ENCODE data around the gene SLC35G6.
"Not testable (repeated sequence)": the region's sequence is repeated elsewhere in the genome, so short reads cannot be mapped to it uniquely, and the experiment has no call there.

SLC35G6 gene

DNA sequence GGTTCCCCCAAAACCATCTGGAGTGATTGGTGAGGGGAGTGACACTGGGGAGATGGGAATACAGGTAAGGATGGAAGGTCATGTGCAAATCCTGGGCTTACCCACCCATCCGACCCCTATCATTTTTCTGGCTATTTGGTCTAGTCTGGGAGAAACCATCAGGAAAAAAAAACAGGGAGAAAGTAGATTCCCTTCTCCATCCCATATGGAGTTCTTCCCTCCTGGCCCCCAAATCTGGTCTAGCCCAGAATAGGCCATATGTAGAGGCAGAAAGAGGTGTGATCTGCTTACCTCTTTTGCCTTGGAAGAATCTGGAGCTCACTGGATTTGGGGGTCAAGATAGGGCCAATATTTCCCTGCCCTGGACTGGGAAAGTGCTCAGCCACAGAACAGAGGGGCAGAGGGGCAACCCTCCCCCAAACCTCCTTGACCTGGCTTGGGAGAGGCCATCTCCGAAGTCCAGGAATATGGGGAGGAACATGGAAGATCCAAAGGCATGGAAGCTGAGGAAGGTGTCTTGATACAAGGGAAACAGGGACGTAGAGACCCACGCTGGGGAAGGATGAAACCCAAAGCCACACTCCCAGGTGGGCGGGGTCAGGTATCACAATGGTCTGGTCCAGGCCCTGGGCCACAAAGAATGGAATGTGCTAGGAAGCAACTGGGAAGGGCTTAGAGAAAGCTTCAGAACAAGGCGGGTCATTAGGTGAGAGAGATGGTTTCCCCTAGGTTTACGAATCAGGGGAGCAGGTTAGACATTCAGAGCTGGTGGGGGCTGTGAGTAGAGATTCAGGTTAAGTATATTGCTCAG, 20.2 kb upstream of the SLC35G6 start:
- DNase-seq: no peak

DNA sequence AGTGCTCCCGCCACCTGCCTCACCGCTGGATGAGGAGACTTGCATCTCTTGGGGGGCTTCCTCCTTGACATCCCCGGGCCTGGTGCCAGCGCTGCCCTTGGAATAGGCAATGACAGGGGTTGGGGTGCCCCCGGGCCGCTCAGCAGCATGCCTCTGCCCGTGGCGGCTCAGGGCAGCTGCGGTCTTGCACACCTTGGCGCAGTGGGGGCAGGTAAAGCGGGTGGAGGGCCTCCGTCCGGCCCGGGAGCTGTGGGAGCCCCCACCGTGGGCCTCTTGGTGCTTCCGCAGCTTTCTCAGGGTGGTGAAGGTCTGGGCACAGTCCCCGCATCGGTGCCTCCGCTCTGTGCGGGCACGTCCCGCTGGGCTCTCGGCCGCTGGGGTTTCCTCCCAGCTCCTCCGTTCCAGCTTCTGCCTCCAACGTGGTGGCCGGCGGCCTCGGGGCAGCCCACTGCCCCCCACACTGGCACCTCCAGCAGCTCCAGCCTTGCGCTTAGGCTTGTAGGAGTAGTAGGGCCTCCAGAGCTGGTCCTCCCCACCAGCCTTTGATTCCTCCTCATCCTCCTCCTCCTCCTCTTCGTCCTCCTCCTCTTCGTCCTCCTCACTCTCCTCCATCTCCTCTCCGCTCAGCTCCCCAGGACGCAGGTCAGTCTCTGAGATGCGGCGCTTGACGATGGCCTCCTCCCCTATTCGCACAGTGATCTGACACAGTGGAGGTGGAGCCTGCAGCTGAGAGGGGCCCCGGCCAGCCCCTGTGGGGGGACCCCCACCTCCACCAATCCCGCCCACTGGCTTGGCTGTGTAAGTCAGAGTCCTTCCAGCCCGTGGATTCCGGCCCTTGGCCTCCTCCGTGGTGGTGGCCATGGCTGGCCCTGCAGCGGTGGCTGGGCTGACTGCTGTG, 18.5 kb upstream of the SLC35G6 start:
- DNase-seq: no peak

DNA sequence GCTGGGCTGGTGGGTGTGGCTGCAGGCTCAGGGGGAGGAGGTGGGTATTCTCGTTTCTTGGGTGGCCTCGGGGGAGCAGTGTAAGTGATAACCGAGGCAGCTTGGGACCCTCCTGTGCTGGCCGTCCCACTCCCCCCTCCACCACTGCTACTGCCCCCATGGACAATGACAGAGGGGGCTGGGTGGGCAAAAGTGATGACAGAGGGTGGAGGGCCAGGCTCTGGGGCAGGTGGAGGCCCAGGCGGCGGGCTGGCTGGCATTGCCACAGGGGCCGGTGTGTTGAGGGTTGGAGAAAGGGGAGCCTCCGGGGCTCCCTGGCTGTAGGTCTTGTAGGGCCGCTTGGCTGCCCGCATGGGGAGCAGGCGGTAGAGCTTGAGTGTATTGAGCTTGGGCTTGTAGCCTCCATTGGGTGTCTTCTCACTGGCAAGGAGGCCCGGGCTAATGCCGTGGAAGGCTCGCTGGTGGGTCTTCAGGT, 17.8 kb upstream of the SLC35G6 start:
- no peak for DNase-seq

DNA sequence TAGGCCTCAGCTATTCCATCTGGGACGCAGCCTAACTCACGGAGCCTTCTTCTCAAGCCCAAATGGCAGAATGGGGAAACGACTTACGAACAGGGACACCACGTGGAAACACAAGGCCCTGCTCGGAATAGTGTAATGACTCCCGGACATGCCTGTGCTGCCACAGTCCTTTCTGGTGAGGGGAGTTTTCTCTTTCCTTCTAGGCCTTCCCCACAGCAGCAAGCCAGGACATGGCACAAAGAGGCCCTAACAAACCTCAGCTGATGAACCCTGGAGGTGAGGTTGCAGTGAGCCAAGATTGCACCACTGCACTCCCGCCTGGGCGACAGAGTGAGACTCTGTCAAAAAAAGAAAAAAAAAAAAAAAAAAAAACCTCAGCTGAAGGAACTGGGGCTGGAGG, 17.2 kb upstream of the SLC35G6 start:
- DNase-seq: no peak

DNA sequence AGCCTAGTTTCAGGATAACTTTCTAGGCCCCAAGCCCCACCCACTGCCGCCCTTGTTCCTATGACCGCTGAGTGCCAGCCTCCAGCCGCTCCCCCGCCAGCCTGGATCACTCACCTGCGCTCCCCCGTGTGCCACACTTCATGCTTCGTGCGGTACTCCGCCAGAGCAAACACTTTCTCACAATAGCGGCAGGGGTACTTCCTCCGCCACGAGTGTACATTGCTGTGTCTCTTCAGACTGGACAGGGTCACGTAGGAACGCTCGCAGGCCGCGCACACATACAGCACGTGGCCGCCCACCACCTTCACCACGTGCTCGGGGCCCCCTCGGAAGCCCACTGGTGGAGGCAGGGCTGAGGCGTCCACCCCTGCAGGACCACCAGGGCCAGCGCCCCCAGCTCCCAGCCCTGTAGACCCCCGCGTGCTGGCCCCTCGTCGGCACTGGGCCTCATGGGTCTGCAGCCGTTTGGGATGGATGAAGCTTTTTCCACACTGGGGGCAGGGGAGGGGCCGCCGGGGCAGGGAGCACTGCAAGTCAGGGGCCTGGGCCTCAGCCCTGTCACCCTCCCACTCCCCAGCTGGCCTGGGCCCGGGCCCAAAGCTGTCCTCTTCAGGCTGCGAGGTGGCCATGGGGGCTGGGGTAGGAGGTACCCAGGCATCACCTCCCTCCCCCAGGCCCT, 15.5 kb upstream of the SLC35G6 start:
- no peak for DNase-seq

DNA sequence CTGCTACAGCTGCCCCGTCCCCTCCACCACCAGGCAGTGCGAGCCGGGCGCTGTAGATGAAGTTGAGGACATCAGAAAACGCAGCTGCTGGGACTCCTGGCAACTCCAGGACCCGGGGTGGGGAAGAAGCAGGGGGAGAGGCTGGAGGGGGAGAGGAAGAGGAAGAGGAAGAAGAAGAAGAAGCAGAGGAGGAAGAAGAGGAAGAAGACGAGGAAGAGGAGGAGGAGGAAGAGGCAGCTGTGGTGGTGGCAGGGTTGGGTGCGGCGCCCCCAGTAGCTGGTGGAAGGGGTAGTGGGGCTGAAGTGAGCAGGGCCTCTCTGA, 15.0 kb upstream of the SLC35G6 start:
- no peak for DNase-seq

DNA sequence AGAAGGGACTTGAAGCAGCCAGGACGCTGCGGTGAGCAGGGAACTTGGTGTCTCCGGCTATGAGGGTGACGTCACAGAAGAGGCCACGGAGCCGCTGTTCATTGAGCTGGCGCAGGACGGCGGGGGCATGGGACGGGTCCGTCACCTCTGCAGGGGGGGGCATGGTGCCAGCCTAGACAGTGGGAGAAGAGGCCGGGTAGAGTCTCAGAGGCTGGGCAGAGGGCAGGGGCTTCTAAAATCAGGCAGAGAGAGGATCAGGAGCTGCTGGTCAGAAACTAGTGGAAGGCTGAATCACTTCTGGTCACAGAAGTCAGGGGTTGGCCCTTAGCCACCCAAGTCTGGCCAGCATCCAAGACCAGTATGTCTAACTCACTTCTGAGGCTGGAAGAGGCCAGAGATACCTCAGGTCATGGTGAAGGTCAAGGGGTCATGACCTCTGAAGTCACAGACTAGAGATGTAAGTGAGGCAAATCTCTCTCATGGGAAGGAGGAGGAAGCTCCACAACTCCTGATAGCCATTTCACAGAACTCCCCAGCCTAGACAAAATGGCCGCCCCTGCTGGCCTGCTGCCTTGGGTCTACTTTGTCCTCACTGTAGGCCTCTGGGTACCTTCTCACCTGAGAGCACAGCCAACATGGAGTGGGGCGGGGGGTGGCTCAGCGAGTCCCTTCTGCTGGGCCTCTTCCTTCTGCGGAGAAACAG, 14.5 kb upstream of the SLC35G6 start:
- DNase-seq: no peak

DNA sequence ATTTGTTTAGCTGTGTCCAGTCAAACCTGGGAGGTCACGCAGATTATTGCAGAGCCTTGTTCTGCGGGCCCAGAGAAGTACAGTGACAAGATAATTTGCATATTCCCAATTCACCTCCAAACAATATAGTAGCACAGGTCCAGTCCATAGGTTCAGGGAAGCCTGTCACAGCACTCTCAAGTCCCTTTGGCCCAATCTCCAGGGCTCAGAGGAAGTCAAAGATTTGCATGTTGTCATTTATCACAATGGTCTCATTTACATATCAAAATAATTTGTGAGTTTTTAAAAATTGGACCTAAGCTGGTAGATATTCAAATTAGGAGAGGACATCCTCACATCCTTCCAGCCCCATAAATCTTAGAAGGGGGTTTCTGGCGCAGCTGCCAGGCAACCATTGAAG, 13.7 kb upstream of the SLC35G6 start:
- DNase-seq: no peak

DNA sequence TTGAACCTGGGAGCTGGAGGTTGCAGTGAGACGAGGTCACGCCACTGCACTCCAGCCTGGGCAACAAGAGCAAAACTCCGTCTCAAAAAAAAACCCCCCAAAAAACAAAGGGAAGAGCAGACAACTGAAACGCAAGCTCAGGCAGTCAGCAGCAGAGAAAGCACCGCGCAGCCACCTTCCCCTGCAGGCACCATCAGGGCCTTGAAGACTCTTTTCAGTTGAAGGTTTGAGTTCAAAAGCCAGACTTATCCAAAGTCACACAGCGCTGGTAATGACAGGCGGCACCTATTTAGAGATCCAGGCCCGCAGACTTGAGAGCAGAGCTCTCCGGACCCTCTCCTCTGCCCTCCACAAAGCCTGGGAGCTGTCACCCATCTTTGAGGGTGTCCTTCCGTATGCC, 13.0 kb upstream of the SLC35G6 start:
- DNase-seq: no peak

DNA sequence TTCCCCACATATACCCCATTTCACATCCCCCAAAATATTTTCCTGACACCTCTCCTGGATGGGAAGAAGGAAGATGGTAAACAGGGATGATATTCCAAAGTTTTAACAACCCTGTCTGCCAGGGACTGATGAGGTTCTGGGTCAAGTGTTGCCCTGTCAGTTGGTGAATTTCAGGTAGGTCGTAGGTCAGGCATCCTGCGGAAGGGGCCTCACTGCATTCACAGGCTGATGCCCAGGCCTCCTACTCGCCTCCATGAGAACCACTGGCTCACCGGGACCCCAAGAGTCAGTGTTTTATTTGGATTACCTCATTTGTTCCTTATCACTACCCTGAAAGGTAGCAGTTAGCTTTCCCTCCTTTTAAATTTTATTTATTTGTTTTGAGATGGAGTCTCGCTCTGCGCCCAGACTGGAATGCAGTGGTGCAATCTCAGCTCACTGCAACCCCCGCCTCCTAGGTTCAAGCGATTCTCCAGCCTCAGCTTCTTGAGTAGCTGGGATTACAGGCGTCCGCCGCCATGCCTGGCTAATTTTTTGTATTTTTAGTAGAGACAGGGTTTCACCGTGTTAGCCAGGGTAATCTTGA, 12.3 kb upstream of the SLC35G6 start:
- no peak for DNase-seq

DNA sequence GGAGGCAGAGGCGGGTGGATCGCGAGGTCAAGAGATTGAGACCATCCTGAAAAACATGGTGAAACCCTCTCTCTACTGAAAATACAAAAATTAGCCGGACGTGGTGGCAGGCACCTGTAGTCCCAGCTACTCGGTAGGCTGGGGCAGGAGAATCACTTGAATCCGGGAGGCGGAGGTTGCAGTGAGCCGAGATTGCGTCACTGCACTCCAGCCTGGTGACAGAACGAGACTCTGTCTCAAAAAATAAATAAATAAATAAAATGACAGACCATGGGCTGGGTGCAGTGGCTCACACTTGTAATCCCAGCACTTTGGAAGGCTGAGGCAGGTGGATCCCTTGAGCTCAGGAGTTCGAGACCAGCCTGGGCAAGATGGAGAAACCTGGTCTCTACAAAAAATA, 11.4 kb upstream of the SLC35G6 start:
- DNase-seq: not testable (repeated sequence)

DNA sequence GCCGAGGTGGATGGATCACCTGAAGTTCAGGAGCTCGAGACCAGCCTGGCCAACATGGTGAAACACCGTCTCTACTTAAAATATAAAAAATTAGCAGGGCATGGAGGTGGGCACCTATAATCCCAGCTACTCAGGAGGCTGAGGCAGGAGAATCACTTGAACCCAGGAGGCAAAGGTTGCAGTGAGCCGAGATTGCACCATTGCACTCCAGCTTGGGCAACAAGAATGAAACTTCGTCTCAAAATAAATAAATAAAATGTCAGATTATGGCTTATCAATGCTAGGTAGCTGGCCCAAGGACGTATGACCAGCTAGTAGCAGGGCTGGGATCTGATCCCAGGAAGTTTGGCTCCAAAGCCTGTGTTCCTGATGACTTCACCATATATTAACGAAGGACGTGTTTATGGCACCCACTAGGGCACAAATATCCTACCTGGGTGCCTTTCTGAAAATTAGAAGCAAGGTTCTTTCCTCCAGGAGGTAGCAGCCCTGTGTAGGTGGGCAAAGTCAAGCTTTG, 10.7 kb upstream of the SLC35G6 start:
- DNase-seq: not testable (repeated sequence)

DNA sequence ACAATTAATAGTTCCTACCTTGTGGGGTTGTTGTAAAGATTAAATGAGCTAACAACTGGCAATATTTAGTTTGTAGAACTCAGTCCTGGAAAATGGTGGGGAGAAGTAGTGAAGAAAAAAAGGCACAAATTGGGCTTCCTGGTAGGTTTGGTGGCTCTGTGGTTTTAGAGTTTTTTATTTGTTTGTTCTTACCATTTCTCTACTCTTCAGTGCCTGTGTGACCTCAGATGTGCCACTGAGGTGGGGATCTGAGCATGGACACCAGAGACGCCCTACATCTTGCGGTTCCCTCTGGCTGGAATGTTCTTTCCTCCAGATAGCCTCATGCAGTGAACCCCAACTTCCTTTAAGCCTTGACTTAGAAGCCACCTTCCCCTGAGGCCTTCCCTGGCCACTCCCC, 9.5 kb upstream of the SLC35G6 start:
- DNase-seq: no peak

DNA sequence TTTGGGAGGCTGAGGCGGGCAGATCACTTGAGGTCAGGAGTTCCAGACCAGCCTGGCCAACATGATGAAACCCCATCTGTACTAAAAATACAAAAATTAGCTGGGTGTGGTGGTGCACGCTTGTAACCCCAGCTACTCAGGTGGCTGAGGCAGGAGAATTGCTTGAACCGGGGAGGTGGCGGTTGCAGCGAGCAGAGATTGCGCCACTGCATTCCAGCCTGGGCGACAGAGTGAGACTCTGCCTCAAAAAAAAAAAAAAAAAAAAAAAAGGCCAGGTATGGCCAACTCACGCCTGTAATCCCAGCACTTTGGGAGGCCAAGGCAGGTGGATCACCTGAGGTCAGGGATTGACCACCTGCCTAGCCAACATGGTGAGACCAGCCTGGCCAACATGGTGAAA, 6.5 kb upstream of the SLC35G6 start:
- not testable (repeated sequence) for DNase-seq

DNA sequence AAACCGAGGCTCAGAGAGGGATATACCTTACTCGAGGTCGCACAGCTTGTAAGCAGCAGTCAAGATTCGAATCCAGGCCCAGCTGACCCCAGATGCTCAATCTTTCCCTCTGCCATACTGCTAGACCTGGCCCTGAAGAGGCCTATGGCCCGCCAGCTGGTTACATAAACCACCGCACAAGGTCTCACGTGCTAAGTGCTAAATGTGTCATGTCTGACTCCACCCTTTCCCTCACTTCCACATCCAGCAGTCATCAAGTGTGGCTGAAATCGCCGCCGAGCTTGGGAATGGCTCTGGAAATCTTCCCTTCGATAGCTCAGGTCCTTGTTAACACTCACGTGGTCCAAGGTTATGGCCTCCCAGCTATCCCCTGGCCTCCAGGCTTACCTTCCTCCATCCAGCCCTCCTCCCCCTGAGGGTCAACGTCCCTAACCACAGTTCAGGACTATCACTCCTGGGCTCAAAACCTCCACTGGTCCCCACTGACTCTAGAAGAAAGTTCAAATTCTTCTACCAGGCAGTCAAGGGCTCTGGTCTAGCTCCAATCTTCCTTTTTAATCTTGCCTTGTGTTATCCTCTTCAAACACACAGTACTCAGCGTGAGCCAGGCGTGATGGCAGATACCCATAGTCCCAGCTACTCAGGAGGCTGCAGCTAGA, 5.4 kb upstream of the SLC35G6 start:
- no peak for DNase-seq

DNA sequence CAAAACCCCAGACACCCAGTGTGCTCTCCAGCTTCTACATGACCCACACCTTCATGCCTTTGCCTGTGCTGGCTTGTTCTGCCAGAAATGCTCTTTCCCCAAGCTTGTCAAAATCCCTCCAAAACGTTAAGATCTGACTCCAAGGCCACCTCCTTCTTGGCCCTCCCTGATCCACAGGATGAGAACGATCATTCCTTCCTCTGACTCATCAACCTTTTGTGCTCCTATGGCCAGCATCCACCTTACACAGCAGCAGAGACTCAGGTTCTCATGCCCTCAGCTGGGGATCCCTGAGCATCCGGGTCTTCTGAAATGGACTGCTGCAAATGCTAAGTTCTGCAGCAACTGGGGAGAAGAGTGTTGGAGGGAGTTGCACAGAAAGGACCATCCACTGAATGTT, 4.8 kb upstream of the SLC35G6 start:
- no peak for DNase-seq

DNA sequence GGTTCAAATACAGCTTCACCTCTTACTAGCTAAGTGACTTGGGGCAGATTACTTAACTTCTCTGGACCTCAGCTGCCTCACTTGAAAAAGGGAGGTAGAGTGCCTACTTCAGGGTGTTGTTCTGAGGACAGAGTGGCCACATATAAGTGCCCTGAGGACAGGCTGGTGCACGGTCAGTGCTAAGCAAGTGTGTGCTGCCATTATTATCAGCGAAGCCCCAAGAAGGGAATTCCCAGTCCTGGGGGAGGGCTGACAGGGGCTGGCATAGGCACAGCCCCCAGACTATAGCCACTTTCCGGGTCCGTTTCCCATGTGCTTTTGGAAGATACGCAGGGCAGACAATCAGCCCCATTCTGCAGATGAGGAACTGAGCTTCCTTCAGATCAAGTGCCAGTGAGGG, 4.3 kb upstream of the SLC35G6 start:
- no peak for DNase-seq

DNA sequence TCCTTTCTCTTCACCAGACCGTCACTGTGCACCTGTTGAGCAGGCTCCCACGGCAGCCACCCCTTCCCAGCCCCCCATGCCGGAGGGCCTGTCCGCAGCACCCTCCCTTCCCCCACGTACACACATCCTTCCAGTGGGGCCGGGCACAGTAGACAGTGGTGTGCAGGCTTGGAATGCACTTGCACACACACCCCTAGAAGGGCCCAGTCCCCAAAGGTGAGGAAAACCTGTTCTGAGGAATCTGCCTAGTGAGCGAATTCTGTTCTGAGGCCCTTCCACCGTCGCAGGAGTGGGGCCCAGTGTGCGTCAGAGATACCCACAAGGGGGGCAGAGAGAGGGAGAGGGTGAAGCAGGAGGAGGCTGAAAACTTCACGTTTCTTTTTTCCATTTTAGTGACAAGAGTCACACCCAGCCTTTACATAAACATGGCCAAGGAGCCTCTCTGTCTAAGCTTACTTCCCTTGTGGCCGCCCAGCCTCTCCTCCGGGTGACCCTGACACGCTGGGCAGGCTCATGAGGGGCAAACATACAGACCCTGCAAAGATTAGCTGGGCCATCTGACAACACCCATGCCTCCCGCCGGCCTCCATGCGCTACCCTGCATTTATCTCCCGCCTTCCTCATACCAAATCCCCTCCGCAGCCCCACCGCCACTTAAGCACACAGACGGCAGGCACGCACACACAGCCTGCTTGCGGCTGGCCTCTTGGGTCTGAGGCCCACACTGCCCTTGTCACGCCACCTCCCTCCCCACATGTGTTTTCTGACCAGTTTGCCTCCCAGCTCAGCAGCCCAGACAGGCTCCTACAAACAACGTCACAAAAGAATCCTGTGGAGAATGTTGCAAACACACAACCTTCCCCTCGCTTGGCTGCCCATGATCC, 3.6 kb upstream of the SLC35G6 start:
- no peak for DNase-seq

DNA sequence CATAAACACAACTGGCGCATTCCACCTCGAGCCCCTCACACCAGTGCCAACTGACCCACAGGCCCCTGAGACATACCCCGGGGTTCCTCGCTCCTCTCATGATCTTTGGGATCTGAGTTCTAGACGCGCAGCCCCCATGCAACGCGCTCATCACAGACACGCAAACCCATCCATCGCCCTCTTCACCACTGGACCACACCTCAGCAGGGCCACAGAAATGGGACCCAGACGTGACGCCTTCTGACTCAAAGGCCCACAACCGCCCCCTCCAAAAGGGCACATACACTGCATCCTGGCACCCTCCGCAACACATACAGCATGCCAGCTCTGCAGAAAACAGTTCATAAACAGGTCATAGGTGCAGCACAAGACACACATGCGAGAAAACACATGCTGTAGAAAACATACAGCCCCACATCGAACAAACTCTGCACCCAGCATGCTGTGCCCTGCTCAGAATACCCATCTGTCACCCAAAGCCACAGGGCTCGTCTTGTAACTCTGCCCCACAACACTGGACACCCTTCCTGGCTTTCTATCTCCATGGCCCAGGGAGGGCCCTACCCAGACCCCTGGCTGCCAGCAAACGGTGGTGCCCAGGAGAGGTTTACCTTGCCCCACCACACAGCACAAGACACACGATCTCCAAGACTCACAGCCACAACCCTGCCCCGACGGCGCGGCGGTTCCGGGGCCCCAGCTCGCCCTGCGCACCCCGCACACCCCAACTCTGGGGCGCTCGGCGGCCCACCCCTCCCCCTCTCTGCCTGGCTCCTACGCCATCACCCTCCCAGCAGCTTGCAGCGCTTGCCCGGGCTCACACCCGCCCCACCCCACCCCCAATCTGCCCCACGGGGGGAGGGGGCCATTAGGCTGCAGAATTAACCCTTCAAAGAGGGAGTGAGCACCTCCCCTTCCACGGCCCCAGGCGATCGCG, 2.7 kb upstream of the SLC35G6 start:
- DNase-seq: peak; percentile 57
